ENCODE measurements around the gene SFI1. TPM values are rescaled to one million over a fixed set of nuclear protein-coding genes. Genes with fewer than 3 reads are reported as not detected.

Gene SFI1
- total and polyA plus RNA-seq, 2 of the 8 experiments (the other 6 are each of a cell fraction or from before 2014, with no cell fraction given) = 10.4 to 30.1 TPM

GRCh38 chr22:31647066-31647465 lies 150.7 kb downstream of the SFI1 start:
- ChIA-PET CTCF (ENCODE audit: partially characterized antibody) (interaction anchor here (1.0 to 1.2 kb wide), 3 partner anchors 9 to 90 kb away, joined by 3 to 4 read pairs (median 3); no protein-coding TSS in a partner anchor), POLR2A (ENCODE audit: partially characterized antibody) (interaction anchor here (0.6 to 1.3 kb wide), 3 partner anchors 15 to 454 kb away, joined by 3 to 4 read pairs (median 3); partner anchors contain the start of gene PISD)
- peaks cover 0 to 11% of the 10 kb centered on the region in 2 experiments for H4K20me1 ChIP-seq (replicated peaks in 1 of 2; ENCODE audit: control insufficient read depth in 1 of 2, insufficient read depth in 2 of 2, low read length in 2 of 2)
- H3K4me2 ChIP-seq (ENCODE audit: insufficient read depth in 1 of 2, low read depth in 2 of 2, low read length in 2 of 2) = peak overlapping the region in 1 of 2 experiments; percentile 5; a peak in 1 of 4 replicates
- H3K79me2 ChIP-seq (ENCODE audit: control insufficient read depth in 1 of 2, insufficient read depth in 2 of 2, low read length in 2 of 2) = peaks cover 0 to 25% of the 10 kb centered on the region in 2 experiments; a peak in 2 of 4 replicates
- H3K79me1 ChIP-seq (ENCODE audit: low read depth, low read length) = peaks cover 4% of the 10 kb centered on the region; the same call in 1 of the 2 replicates
- no peak overlapping the region for H3K18ac ChIP-seq (ENCODE audit: extremely low read depth, low read length)
- no peak overlapping the region for H4K5ac ChIP-seq (ENCODE audit: insufficient read length, low read depth, low read length)
- H3K27ac ChIP-seq (ENCODE audit: low read depth, low read length) = no peak overlapping the region
- H2AK5ac ChIP-seq (ENCODE audit: low read depth, low read length) = no peak overlapping the region
- DNase-seq (ENCODE audit: low read depth in 1 of 2, low spot score in 2 of 2) (no peak), FAIRE-seq (no peak)
- no peak overlapping the region for H3K4me3 ChIP-seq (ENCODE audit: extremely low read depth in 1 of 4, insufficient read depth in 2 of 4, low read depth in 3 of 4, low read length in 4 of 4)
- no peak overlapping the region for H3K23ac ChIP-seq (ENCODE audit: insufficient read length)
- H3K14ac ChIP-seq (ENCODE audit: insufficient read length) = no peak overlapping the region
- no peak overlapping the region for H4K91ac ChIP-seq (replicated peaks; ENCODE audit: insufficient read length, low read length)
- H2BK15ac ChIP-seq (ENCODE audit: low read length) = no peak overlapping the region
- H3K27me3 ChIP-seq (replicated peaks in 1 of 4; ENCODE audit: control insufficient read depth in 3 of 4, extremely low read depth in 1 of 4, insufficient read depth in 3 of 4, low read length in 3 of 4) = no peaks in the 10 kb centered on the region
- H3K4ac ChIP-seq (replicated peaks; ENCODE audit: insufficient read length, low read depth, low read length) = no peak overlapping the region
- no peaks in the 10 kb centered on the region for H3K9me3 ChIP-seq (ENCODE audit: insufficient read depth in 2 of 2, low read depth in 1 of 2, low read length in 1 of 2)
- no peak overlapping the region for H2BK20ac ChIP-seq (ENCODE audit: low read length)
- H2BK12ac ChIP-seq (ENCODE audit: low read depth, low read length) = no peak overlapping the region
- no peak overlapping the region for H2BK5ac ChIP-seq (ENCODE audit: low read depth, low read length)
- H3K23me2 ChIP-seq (ENCODE audit: low read depth, low read length) = no peaks in the 10 kb centered on the region
- 98% methylated on average over 3 of the region's 3 CpGs; no CpG with 5 or more reads in 1 of the 2 experiments for WGBS, 2 experiments (ENCODE audit: extremely low coverage in 1 of 2, insufficient coverage in 1 of 2, insufficient read length in 1 of 2, insufficient replicate concordance in 2 of 2, low coverage in 1 of 2, low lambda C conversion rate in 2 of 2, missing lambda C conversion rate in 1 of 2)
- no peak overlapping the region for H2AFZ ChIP-seq (ENCODE audit: low read length)
- no peak overlapping the region for H3K56ac ChIP-seq (replicated peaks; ENCODE audit: insufficient read length, low read depth, low read length)
- H4K8ac ChIP-seq (ENCODE audit: extremely low read depth, insufficient read depth, low read length) = no peak overlapping the region
- no peak overlapping the region for H3K9ac ChIP-seq (replicated peaks in 1 of 4; ENCODE audit: extremely low read depth in 1 of 4, low read depth in 3 of 4, low read length in 3 of 4)
- peaks cover 3 to 25% (median 5%) of the 10 kb centered on the region in 4 experiments; a peak in 5 of 8 replicates for H3K36me3 ChIP-seq (ENCODE audit: control insufficient read depth in 2 of 4, insufficient read depth in 4 of 4, low read length in 3 of 4)
- H3K4me1 ChIP-seq (replicated peaks in 1 of 4; ENCODE audit: control insufficient read depth in 3 of 4, insufficient read depth in 4 of 4, low read length in 3 of 4) = peaks cover 0 to 8% (median 4%) of the 10 kb centered on the region in 4 experiments; a peak in 4 of 7 replicates
- no peak overlapping the region for H2BK120ac ChIP-seq (replicated peaks; ENCODE audit: low read depth, low read length)
- no peak for TF ChIP-seq SIX5 (IDR thresholded peaks at IDR 0.05; ENCODE audit: low read depth, low read length)
- TF ChIP-seq SRF (IDR thresholded peaks at IDR 0.05; ENCODE audit: low read depth, low read length) = no peak
- TF ChIP-seq E2F6 (IDR thresholded peaks at IDR 0.05) = no peak
- no peak for TF ChIP-seq CHD1 (IDR thresholded peaks at IDR 0.05; ENCODE audit: low read depth, low read length)
- TF ChIP-seq BRCA1 (IDR thresholded peaks at IDR 0.05; ENCODE audit: low read depth, low read length) = no peak
- TF ChIP-seq TEAD4 (IDR thresholded peaks at IDR 0.05; ENCODE audit: low read depth, low read length) = no peak
- no peak for TF ChIP-seq MAX (IDR thresholded peaks at IDR 0.05)
- no peak for TF ChIP-seq USF2 (IDR thresholded peaks at IDR 0.05; ENCODE audit: low read length)
- TF ChIP-seq HDAC6 (IDR thresholded peaks at IDR 0.05; ENCODE audit: low read depth, low read length) = no peak
